GM21423 (cell line): ENCODE data around the gene TPST1.
"Not testable (repeated sequence)": the region's sequence is repeated elsewhere in the genome, so short reads cannot be mapped to it uniquely, and the experiment has no call there.

Source experiments
- ATAC-seq: cut with Tn5 transposase; IDR thresholded peaks from one replicate; pipeline ENCODE4 v1.9.1; 2021; ENCODE audit warnings: mild to moderate bottlenecking, moderate library complexity; ENCODE audit not compliant: unreplicated experiment

The TPST1 gene

GRCh38 chr7:66376264-66376945 lies 171.3 kb downstream of the TPST1 start:
- no peak for ATAC-seq

- ATAC-seq = no peak
Measured at GRCh38 chr7:66377045-66377444, 171.9 kb downstream of the TPST1 start.

GRCh38 chr7:66377714-66378113 lies 172.6 kb downstream of the TPST1 start:
- no peak for ATAC-seq

GRCh38 chr7:66379542-66380160 lies 174.5 kb downstream of the TPST1 start:
- no peak for ATAC-seq

GRCh38 chr7:66380272-66380888 lies 175.2 kb downstream of the TPST1 start:
- ATAC-seq = no peak

GRCh38 chr7:66382182-66382923 lies 177.2 kb downstream of the TPST1 start:
- ATAC-seq = not testable (repeated sequence)

GRCh38 chr7:66385191-66385905 lies 180.2 kb downstream of the TPST1 start:
- ATAC-seq = not testable (repeated sequence)

- not testable (repeated sequence) for ATAC-seq
Measured at GRCh38 chr7:66395128-66395571, 190.0 kb downstream of the TPST1 start.

GRCh38 chr7:66396052-66396451 lies 190.9 kb downstream of the TPST1 start:
- not testable (repeated sequence) for ATAC-seq

GRCh38 chr7:66398841-66399240 lies 193.7 kb downstream of the TPST1 start:
- ATAC-seq = not testable (repeated sequence)

GRCh38 chr7:66399566-66399965 lies 194.4 kb downstream of the TPST1 start:
- no peak for ATAC-seq

- ATAC-seq = no peak
Measured at GRCh38 chr7:66400400-66400799, 195.3 kb downstream of the TPST1 start.

- not testable (repeated sequence) for ATAC-seq
Measured at GRCh38 chr7:66401126-66401525, 196.0 kb downstream of the TPST1 start.

- ATAC-seq = not testable (repeated sequence)
Measured at GRCh38 chr7:66401932-66402331, 196.8 kb downstream of the TPST1 start.

- no peak for ATAC-seq
Measured at GRCh38 chr7:66403564-66403963, 198.4 kb downstream of the TPST1 start.

GRCh38 chr7:66409493-66409892 lies 204.4 kb downstream of the TPST1 start:
- no peak for ATAC-seq
